HEK293 (cell line): ENCODE results near the gene INPP5A.

Experiments
- EGR2 ChIP-seq: fragments of 450-650 bp; formaldehyde crosslinking; IDR thresholded peaks from 2 replicates; pipeline ENCODE4 v1.5.1; 2016; ENCODE audit warnings: low read depth, missing biosample characterization, missing genetic modification characterization
- GLIS2 ChIP-seq: fragments of 450-650 bp; formaldehyde crosslinking; IDR thresholded peaks from 2 replicates; pipeline ENCODE4 v1.5.1; 2016; ENCODE audit warnings: missing biosample characterization, missing genetic modification characterization
- KLF1 ChIP-seq: fragments of 450-650 bp; formaldehyde crosslinking; IDR thresholded peaks from 2 replicates; pipeline ENCODE4 v1.5.1; 2016; ENCODE audit warnings: missing biosample characterization, missing genetic modification characterization
- SP3 ChIP-seq: fragments of 450-650 bp; formaldehyde crosslinking; IDR thresholded peaks from 2 replicates; pipeline ENCODE4 v1.5.1; 2016; ENCODE audit warnings: missing biosample characterization, missing genetic modification characterization
- YY1 ChIP-seq: fragments of 450-650 bp; formaldehyde crosslinking; IDR thresholded peaks from 2 replicates; pipeline ENCODE4 v1.5.1; 2018; ENCODE audit warnings: missing biosample characterization, missing genetic modification characterization
- ZFP41 ChIP-seq: fragments of 450-650 bp; formaldehyde crosslinking; IDR thresholded peaks from 2 replicates; pipeline ENCODE4 v1.5.1; 2016; ENCODE audit warnings: missing biosample characterization, missing genetic modification characterization, borderline replicate concordance
- ZFP69B ChIP-seq: fragments of 450-650 bp; formaldehyde crosslinking; IDR thresholded peaks from 2 replicates; pipeline ENCODE4 v1.5.1; 2016; ENCODE audit warnings: missing biosample characterization, missing genetic modification characterization
- ZNF16 ChIP-seq: fragments of 450-650 bp; formaldehyde crosslinking; IDR thresholded peaks from 2 replicates; pipeline ENCODE4 v1.5.1; 2016; ENCODE audit warnings: low read depth, missing biosample characterization, missing genetic modification characterization
- ZNF169 ChIP-seq: fragments of 450-650 bp; formaldehyde crosslinking; IDR thresholded peaks from 2 replicates; pipeline ENCODE4 v1.5.1; 2016; ENCODE audit warnings: missing biosample characterization, missing genetic modification characterization
- ZNF175 ChIP-seq: fragments of 450-650 bp; formaldehyde crosslinking; IDR thresholded peaks from 2 replicates; pipeline ENCODE4 v1.5.1; 2016; ENCODE audit warnings: missing biosample characterization, missing genetic modification characterization
- ZNF184 ChIP-seq: fragments of 450-650 bp; IDR thresholded peaks from 2 replicates; pipeline ENCODE4 v1.5.1; 2018; ENCODE audit warnings: missing biosample characterization, mild to moderate bottlenecking, missing genetic modification characterization
- ZNF324 ChIP-seq: fragments of 450-650 bp; formaldehyde crosslinking; IDR thresholded peaks from 2 replicates; pipeline ENCODE4 v1.5.1; 2016; ENCODE audit warnings: missing biosample characterization, missing genetic modification characterization
- ZNF394 ChIP-seq: fragments of 450-650 bp; formaldehyde crosslinking; IDR thresholded peaks from 2 replicates; pipeline ENCODE4 v1.5.1; 2016; ENCODE audit warnings: missing biosample characterization, missing genetic modification characterization, mild to moderate bottlenecking, moderate library complexity, borderline replicate concordance
- ZNF549 ChIP-seq: fragments of 450-650 bp; IDR thresholded peaks from 2 replicates; pipeline ENCODE4 v1.5.1; 2018; ENCODE audit warnings: missing biosample characterization, missing genetic modification characterization, mild to moderate bottlenecking, inconsistent platforms, moderate library complexity
- ZNF707 ChIP-seq: fragments of 450-650 bp; formaldehyde crosslinking; IDR thresholded peaks from 2 replicates; pipeline ENCODE4 v1.5.1; 2016; ENCODE audit warnings: missing biosample characterization, missing genetic modification characterization
- TF ChIP-seq, protein P1 (sequence below): fragments of 450-650 bp; formaldehyde crosslinking; IDR thresholded peaks from 2 replicates; pipeline ENCODE4 v1.5.1; 2016; ENCODE audit warnings: missing biosample characterization, missing genetic modification characterization
- TF ChIP-seq, protein P2 (sequence below): fragments of 450-650 bp; formaldehyde crosslinking; IDR thresholded peaks from 2 replicates; pipeline ENCODE4 v1.5.1; 2017; ENCODE audit warnings: missing biosample characterization, mild to moderate bottlenecking, missing genetic modification characterization, moderate library complexity
- TF ChIP-seq, protein P3 (sequence below): fragments of 450-650 bp; formaldehyde crosslinking; IDR thresholded peaks from 2 replicates; pipeline ENCODE4 v1.5.1; 2016; ENCODE audit warnings: missing biosample characterization, missing genetic modification characterization
- TF ChIP-seq, protein P4 (sequence below): fragments of 450-650 bp; formaldehyde crosslinking; IDR thresholded peaks from 2 replicates; pipeline ENCODE4 v1.5.1; 2016; ENCODE audit warnings: missing biosample characterization, missing genetic modification characterization
- TF ChIP-seq, protein P5 (sequence below): fragments of 450-650 bp; formaldehyde crosslinking; IDR thresholded peaks from 2 replicates; pipeline ENCODE4 v1.5.1; 2016; ENCODE audit warnings: missing biosample characterization, missing genetic modification characterization
- TF ChIP-seq, protein P6 (sequence below): IDR thresholded peaks from 2 replicates; pipeline ENCODE4 v1.6.1; 2011; ENCODE audit warnings: mild to moderate bottlenecking, low read depth, low read length, borderline replicate concordance
- TF ChIP-seq, protein P7 (sequence below): fragments of 450-650 bp; formaldehyde crosslinking; IDR thresholded peaks from 2 replicates; pipeline ENCODE4 v1.5.1; 2017; ENCODE audit warnings: missing biosample characterization, missing genetic modification characterization
- TF ChIP-seq, protein P8 (sequence below): fragments of 450-650 bp; formaldehyde crosslinking; IDR thresholded peaks from 2 replicates; pipeline ENCODE4 v1.5.1; 2017; ENCODE audit warnings: missing biosample characterization, missing genetic modification characterization

Gene INPP5A

DNA sequence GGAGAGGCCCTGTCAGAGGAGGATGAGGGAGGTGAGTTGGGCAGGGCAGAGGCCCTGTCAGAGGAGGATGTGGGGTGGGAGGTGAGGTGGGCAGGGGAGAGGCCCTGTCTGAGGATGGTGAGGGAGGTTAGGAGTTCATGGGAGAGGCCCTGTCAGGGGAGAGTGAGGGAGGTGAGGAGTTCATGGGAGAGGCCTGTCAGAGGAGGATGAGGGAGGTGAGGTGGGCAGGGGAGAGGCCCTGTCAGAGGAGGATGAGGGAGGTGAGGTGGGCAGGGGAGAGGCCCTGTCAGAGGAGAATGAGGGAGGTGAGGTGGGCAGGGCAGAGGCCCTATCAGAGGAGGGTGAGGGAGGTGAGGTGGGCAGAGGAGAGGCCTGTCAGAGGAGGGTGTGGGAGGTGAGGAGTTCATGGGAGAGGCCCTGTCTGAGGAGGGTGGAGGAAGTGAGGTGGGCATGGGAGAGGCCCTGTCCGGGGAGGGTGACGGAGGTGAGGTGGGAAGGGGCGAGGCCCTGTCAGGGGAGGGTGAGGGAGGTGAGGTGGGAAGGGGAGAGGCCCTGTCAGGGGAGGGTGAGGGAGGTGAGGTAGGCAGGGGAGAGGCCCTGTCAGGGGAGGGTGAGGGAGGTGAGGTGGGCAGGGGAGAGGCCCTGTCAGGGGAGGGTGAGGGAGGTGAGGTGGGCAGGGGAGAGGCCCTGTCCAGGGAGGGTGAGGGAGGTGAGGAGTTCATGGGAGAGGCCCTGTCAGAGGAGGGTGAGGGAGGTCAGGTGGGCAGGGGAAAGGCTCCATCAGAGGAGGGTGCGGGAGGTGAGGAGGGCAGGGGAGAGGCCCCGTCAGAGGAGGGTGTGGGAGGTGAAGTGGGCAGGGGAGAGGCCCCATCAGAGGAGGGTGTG, 73.7 kb downstream of the INPP5A start (continued):
- TF ChIP-seq ZNF549 (tag by site-specific recombination): no peak
- peak; percentile 94 for TF ChIP-seq KLF1 (tag by site-specific recombination)
- peak; percentile 80 for TF ChIP-seq EGR2 (tag by site-specific recombination)
- TF ChIP-seq ZFP41: no peak
- TF ChIP-seq SP3 (tag by site-specific recombination): no peak
- no peak for TF ChIP-seq ZNF707 (tag by site-specific recombination)
- TF ChIP-seq, protein P1, sequence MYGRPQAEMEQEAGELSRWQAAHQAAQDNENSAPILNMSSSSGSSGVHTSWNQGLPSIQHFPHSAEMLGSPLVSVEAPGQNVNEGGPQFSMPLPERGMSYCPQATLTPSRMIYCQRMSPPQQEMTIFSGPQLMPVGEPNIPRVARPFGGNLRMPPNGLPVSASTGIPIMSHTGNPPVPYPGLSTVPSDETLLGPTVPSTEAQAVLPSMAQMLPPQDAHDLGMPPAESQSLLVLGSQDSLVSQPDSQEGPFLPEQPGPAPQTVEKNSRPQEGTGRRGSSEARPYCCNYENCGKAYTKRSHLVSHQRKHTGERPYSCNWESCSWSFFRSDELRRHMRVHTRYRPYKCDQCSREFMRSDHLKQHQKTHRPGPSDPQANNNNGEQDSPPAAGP (tag by site-specific recombination): peak; percentile 81; the same call in 1 of the 2 replicates
- TF ChIP-seq ZFP69B: no peak
- no peak for TF ChIP-seq ZNF324 (tag by site-specific recombination)
- TF ChIP-seq YY1 (tag by site-specific recombination): no peak
- TF ChIP-seq, protein P2, sequence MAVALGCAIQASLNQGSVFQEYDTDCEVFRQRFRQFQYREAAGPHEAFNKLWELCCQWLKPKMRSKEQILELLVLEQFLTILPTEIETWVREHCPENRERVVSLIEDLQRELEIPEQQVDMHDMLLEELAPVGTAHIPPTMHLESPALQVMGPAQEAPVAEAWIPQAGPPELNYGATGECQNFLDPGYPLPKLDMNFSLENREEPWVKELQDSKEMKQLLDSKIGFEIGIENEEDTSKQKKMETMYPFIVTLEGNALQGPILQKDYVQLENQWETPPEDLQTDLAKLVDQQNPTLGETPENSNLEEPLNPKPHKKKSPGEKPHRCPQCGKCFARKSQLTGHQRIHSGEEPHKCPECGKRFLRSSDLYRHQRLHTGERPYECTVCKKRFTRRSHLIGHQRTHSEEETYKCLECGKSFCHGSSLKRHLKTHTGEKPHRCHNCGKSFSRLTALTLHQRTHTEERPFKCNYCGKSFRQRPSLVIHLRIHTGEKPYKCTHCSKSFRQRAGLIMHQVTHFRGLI (tag by site-specific recombination): no peak
- TF ChIP-seq, protein P3, sequence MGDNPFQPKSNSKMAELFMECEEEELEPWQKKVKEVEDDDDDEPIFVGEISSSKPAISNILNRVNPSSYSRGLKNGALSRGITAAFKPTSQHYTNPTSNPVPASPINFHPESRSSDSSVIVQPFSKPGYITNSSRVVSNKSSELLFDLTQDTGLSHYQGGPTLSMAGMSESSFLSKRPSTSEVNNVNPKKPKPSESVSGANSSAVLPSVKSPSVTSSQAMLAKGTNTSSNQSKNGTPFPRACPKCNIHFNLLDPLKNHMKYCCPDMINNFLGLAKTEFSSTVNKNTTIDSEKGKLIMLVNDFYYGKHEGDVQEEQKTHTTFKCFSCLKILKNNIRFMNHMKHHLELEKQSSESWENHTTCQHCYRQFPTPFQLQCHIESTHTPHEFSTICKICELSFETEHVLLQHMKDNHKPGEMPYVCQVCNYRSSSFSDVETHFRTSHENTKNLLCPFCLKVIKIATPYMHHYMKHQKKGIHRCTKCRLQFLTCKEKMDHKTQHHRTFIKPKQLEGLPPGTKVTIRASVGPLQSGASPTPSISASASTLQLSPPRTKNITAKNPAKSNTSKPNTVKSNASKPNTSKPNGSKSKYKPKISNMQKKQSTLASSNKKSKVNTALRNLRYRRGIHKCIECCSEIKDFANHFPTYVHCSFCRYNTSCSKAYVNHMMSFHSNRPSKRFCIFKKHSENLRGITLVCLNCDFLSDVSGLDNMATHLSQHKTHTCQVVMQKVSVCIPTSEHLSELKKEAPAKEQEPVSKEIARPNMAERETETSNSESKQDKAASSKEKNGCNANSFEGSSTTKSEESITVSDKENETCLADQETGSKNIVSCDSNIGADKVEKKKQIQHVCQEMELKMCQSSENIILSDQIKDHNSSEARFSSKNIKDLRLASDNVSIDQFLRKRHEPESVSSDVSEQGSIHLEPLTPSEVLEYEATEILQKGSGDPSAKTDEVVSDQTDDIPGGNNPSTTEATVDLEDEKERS (tag by site-specific recombination): no peak
- TF ChIP-seq, protein P4, sequence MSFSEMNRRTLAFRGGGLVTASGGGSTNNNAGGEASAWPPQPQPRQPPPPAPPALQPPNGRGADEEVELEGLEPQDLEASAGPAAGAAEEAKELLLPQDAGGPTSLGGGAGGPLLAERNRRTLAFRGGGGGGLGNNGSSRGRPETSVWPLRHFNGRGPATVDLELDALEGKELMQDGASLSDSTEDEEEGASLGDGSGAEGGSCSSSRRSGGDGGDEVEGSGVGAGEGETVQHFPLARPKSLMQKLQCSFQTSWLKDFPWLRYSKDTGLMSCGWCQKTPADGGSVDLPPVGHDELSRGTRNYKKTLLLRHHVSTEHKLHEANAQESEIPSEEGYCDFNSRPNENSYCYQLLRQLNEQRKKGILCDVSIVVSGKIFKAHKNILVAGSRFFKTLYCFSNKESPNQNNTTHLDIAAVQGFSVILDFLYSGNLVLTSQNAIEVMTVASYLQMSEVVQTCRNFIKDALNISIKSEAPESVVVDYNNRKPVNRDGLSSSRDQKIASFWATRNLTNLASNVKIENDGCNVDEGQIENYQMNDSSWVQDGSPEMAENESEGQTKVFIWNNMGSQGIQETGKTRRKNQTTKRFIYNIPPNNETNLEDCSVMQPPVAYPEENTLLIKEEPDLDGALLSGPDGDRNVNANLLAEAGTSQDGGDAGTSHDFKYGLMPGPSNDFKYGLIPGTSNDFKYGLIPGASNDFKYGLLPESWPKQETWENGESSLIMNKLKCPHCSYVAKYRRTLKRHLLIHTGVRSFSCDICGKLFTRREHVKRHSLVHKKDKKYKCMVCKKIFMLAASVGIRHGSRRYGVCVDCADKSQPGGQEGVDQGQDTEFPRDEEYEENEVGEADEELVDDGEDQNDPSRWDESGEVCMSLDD: no peak
- TF ChIP-seq ZNF394 (tag by site-specific recombination): no peak
- no peak for TF ChIP-seq ZNF16 (tag by site-specific recombination)
- TF ChIP-seq, protein P5, sequence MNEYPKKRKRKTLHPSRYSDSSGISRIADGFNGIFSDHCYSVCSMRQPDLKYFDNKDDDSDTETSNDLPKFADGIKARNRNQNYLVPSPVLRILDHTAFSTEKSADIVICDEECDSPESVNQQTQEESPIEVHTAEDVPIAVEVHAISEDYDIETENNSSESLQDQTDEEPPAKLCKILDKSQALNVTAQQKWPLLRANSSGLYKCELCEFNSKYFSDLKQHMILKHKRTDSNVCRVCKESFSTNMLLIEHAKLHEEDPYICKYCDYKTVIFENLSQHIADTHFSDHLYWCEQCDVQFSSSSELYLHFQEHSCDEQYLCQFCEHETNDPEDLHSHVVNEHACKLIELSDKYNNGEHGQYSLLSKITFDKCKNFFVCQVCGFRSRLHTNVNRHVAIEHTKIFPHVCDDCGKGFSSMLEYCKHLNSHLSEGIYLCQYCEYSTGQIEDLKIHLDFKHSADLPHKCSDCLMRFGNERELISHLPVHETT: no peak
- TF ChIP-seq, protein P6, sequence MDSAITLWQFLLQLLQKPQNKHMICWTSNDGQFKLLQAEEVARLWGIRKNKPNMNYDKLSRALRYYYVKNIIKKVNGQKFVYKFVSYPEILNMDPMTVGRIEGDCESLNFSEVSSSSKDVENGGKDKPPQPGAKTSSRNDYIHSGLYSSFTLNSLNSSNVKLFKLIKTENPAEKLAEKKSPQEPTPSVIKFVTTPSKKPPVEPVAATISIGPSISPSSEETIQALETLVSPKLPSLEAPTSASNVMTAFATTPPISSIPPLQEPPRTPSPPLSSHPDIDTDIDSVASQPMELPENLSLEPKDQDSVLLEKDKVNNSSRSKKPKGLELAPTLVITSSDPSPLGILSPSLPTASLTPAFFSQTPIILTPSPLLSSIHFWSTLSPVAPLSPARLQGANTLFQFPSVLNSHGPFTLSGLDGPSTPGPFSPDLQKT: no peak
- TF ChIP-seq, protein P7, sequence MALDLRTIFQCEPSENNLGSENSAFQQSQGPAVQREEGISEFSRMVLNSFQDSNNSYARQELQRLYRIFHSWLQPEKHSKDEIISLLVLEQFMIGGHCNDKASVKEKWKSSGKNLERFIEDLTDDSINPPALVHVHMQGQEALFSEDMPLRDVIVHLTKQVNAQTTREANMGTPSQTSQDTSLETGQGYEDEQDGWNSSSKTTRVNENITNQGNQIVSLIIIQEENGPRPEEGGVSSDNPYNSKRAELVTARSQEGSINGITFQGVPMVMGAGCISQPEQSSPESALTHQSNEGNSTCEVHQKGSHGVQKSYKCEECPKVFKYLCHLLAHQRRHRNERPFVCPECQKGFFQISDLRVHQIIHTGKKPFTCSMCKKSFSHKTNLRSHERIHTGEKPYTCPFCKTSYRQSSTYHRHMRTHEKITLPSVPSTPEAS (tag by site-specific recombination): no peak
- no peak for TF ChIP-seq ZNF184
- TF ChIP-seq, protein P8, sequence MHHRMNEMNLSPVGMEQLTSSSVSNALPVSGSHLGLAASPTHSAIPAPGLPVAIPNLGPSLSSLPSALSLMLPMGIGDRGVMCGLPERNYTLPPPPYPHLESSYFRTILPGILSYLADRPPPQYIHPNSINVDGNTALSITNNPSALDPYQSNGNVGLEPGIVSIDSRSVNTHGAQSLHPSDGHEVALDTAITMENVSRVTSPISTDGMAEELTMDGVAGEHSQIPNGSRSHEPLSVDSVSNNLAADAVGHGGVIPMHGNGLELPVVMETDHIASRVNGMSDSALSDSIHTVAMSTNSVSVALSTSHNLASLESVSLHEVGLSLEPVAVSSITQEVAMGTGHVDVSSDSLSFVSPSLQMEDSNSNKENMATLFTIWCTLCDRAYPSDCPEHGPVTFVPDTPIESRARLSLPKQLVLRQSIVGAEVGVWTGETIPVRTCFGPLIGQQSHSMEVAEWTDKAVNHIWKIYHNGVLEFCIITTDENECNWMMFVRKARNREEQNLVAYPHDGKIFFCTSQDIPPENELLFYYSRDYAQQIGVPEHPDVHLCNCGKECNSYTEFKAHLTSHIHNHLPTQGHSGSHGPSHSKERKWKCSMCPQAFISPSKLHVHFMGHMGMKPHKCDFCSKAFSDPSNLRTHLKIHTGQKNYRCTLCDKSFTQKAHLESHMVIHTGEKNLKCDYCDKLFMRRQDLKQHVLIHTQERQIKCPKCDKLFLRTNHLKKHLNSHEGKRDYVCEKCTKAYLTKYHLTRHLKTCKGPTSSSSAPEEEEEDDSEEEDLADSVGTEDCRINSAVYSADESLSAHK (tag by site-specific recombination): no peak
- no peak for TF ChIP-seq ZNF175
- no peak for TF ChIP-seq ZNF169 (tag by site-specific recombination)
- no peak for TF ChIP-seq GLIS2
